SJSA1 (cell line): ENCODE measurements around the gene KSR2. TPM values are rescaled to one million over a fixed set of nuclear protein-coding genes. Genes with fewer than 3 reads are reported as not detected.

Experiments used
- DNase-seq, 2 experiments: peaks; one replicate each; pipeline ENCODE4 v3.0.0-alpha.2; 2015 to 2020; ENCODE audit warnings: low spot score in 2 of 2, low read depth in 1 of 2
- H3K27ac ChIP-seq: fragments of 250-450 bp; sonication (Bioruptor Pico); 2 replicates; pipeline ENCODE4 v1.5.1; 2020; ENCODE audit warnings: mild to moderate bottlenecking, moderate library complexity
- H3K27me3 ChIP-seq: fragments of 250-450 bp; sonication (Bioruptor Pico); replicated peaks from 2 replicates; pipeline ENCODE4 v1.5.1; 2020; ENCODE audit warnings: mild to moderate bottlenecking, moderate library complexity
- H3K36me3 ChIP-seq: fragments of 250-450 bp; sonication (Bioruptor Pico); 2 replicates; pipeline ENCODE4 v1.5.1; 2020; ENCODE audit warnings: mild to moderate bottlenecking
- H3K4me1 ChIP-seq: fragments of 250-450 bp; sonication (Bioruptor Pico); replicated peaks from 2 replicates; pipeline ENCODE4 v1.6.1; 2021; ENCODE audit warnings: mild to moderate bottlenecking
- H3K4me3 ChIP-seq: fragments of 250-450 bp; sonication (Bioruptor Pico); 2 replicates; pipeline ENCODE4 v1.5.1; 2020; ENCODE audit warnings: mild to moderate bottlenecking
- H3K9me3 ChIP-seq: fragments of 250-450 bp; sonication (Bioruptor Pico); replicated peaks from 2 replicates; pipeline ENCODE4 v1.5.1; 2020; ENCODE audit warnings: mild to moderate bottlenecking
- total RNA-seq: library from RNA; depleted of rRNA; stranded (reverse); fragments of >200 nt; shearing (Covaris generic); gene quantifications from 2 replicates; pipeline ENCODE4 v1.2.3, GENCODE V29; 2014

KSR2 gene
- total RNA-seq, 1 experiment from 2014 or later: 0.03 TPM

DNA sequence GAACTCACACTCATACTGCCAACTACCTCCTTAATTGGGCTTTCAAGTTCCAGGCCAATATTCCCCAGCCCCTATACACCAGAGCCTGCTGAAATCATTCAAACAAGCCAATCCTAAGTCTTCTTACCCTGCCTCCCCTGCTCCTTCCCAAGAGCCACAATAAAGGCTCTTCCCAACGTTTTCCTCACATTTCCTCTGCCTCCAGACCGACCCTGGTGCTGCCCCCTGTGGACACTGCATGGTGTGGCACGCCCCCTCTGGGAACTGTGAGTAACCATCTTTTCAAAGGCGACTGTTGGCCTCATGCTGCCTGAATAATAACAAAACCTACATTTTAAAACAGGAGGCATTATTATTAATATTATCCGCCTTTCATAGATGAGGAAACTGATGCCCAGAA lies 495.8 kb downstream of the KSR2 start:
- H3K4me1 ChIP-seq: no peaks in the 10 kb centered on the region

DNA sequence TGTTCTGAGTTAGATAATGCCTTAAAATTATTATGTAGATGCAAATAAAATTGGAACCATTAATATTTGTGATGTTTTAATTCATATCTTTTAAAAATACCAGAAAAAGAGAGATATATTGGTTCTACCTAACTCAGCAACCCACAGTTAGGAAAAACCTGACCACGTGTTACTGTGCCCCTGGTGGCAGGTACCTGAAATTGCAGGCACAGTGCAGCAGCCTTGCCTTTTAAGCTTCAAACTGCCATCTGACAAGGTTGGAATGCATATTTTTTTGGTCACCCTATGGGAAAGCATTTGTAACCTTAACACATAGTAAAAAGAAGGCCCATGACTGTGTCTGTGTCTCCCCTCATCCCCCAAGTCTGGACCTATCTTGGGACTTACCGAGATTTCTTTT lies 498.0 kb downstream of the KSR2 start:
- no peaks in the 10 kb centered on the region for H3K27me3 ChIP-seq
- H3K4me1 ChIP-seq: no peaks in the 10 kb centered on the region
- H3K27ac ChIP-seq: no peak overlapping the region
- no peaks in the 10 kb centered on the region for H3K9me3 ChIP-seq
- DNase-seq: no peak
- H3K36me3 ChIP-seq: no peaks in the 10 kb centered on the region
- no peak overlapping the region for H3K4me3 ChIP-seq

More for the DNA sequence above, 495.8 kb downstream of the KSR2 start:
- Histone ChIP-seq H3K36me3 (no peaks in the 10 kb centered on the region), H3K27me3 (no peaks in the 10 kb centered on the region), H3K4me3 (no peak overlapping the region), H3K9me3 (no peaks in the 10 kb centered on the region), H3K27ac (no peak overlapping the region)
- DNase-seq: no peak

DNA sequence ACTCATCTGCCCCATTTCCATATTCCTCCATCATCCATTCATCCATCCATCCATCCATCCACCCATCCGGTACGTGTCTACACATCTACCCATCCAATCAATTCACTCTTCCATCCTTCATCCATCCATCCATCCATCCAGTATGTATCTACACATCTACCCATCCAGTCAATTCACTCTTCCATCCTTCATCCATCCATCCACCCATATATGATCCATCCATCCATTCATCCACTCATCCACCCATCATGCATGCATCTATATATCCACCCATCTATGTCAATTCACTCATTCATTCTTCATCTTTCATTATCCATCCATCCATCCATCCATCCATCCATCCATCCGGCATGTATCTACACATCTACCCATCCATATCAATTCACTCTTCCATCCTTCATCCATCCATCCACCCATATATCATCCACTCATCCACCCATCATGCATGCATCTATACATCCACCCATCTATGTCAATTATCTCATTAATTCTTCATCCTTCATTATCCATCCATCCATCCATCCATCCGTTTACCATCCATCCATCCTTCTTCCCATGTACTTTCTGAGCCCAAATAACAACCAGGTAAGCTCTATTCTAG lies 498.8 kb downstream of the KSR2 start:
- H3K9me3 ChIP-seq: no peaks in the 10 kb centered on the region

DNA sequence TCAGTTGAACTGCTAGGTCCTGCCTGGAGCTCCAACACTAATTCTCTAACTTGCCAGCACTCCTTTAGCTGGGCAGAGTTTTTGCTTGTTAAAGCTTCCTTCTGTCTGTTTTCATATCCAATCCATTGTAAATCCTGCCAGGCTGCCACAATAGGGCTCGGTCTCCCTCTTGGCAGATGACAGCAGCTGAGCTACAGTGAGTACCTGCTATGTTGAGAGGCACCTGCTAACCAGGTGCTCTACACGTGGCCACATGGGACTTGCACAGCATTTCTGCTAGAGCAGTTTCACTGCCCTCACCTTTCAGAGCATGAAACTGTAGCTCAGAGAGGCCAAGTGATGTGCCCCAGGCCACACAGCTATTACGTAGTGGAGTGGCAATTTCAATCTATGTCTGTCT lies 500.8 kb downstream of the KSR2 start:
- no peak for DNase-seq
- Histone ChIP-seq H3K27me3 (no peaks in the 10 kb centered on the region), H3K4me1 (no peaks in the 10 kb centered on the region), H3K4me3 (no peak overlapping the region), H3K36me3 (no peaks in the 10 kb centered on the region), H3K9me3 (no peaks in the 10 kb centered on the region), H3K27ac (no peak overlapping the region)

More for the DNA sequence above, 498.8 kb downstream of the KSR2 start:
- Histone ChIP-seq H3K4me3 (no peak overlapping the region), H3K27ac (no peak overlapping the region), H3K27me3 (no peaks in the 10 kb centered on the region), H3K4me1 (no peaks in the 10 kb centered on the region), H3K36me3 (no peaks in the 10 kb centered on the region)
- no peak for DNase-seq

DNA sequence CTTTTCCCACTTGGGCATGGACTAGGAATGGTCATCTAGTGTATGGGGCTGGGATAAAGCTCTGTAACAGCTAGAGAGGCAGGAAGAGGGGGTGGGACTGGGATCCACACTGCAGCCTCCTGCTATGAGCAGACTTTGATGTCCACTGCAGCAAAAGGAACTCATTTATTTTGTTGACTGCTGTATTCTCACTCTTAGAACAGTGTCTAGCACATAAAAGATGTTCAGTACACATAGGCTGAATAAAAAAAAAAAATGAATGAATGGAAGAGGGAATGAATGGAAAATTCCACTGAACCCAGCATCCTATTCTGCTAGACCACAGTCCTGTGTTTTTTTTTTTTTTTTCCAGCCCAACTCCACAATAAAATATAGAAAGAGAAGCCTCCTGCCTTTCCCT lies 501.2 kb downstream of the KSR2 start:
- H3K4me3 ChIP-seq: no peak overlapping the region
- H3K27ac ChIP-seq: no peak overlapping the region
- no peaks in the 10 kb centered on the region for H3K4me1 ChIP-seq
- H3K9me3 ChIP-seq: no peaks in the 10 kb centered on the region
- H3K36me3 ChIP-seq: no peaks in the 10 kb centered on the region
- no peaks in the 10 kb centered on the region for H3K27me3 ChIP-seq
- no peak for DNase-seq

DNA sequence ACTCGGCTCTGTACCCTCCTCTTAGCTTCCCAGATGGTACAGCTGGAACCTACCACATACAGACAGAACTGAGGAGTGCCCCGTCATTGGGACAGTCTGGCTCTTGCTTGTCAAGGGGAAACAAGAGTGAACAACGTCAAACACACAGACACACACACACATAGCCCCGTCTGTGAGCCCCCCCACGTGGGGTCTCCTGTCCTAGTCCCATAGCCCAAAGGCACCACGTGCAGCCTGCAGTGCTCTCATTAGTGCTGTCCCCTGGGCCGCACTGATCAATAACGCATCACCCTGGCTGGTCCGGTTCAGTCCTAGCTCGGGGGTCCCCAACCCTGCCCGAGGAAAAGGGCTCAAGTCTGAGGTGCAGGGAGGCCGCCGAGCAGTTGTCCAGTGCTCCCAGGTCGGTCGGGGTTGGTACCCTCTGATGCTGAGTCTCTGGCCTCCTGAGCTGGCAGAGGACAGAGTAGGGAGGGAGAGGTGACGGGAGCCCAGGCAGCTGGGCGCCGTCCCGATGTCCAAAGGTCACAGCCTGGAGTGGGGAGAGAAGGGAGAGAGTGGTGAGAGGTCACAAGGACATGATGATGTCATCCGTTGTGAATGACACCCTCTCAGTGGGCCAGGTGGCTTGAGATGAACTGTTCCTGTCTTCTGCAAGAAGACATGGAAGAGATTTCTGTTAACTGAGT lies 502.0 kb downstream of the KSR2 start:
- Histone ChIP-seq H3K27ac (no peak overlapping the region), H3K9me3 (no peaks in the 10 kb centered on the region), H3K27me3 (no peaks in the 10 kb centered on the region), H3K36me3 (no peaks in the 10 kb centered on the region), H3K4me1 (no peaks in the 10 kb centered on the region), H3K4me3 (no peak overlapping the region)
- no peak for DNase-seq

DNA sequence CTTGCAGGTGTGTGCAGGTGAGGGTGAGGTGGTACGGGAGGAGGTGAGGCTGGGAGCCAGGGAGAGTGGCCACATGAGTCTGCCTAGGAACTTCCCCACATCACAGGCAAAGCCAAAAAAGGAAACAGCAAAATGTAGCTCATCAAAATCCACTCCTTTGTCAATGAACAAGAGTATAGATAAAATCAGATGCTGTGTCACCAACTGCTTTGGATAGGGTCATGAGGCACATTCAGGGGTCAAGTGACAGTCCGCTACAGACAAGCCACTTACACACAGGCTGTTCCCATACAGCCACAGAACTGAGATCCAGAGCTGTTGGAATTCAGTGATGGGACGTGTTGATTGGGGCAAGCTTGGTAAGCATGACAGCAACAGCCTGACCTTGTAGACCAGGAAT lies 507.1 kb downstream of the KSR2 start:
- no peak for DNase-seq

DNA sequence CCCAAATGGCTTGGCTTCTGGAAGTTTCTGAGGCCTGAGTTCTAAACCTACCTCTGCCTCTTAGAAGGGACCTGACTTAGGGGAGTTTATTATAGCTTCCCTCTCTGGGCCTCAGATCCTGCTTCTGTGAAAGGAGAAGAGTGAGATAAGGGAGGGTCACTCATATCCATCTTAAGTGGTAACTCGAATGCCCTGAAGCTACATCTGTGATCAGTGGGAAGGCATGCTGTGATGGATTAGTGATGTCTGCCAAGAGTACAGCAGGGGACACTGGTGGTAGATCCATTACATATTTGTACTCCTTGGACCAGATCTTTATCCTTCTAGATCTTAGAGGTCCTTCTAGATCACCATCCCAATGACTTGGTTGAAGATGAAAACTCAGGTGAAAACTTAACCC lies 509.6 kb downstream of the KSR2 start:
- H3K4me3 ChIP-seq: no peak overlapping the region
- no peak overlapping the region for H3K27ac ChIP-seq
- no peaks in the 10 kb centered on the region for H3K4me1 ChIP-seq
- H3K27me3 ChIP-seq: no peaks in the 10 kb centered on the region
- no peaks in the 10 kb centered on the region for H3K36me3 ChIP-seq
- DNase-seq: no peak
- H3K9me3 ChIP-seq: no peaks in the 10 kb centered on the region

More for the DNA sequence above, 507.1 kb downstream of the KSR2 start:
- H3K4me1 ChIP-seq: no peaks in the 10 kb centered on the region
- no peaks in the 10 kb centered on the region for H3K36me3 ChIP-seq
- no peaks in the 10 kb centered on the region for H3K9me3 ChIP-seq
- H3K27me3 ChIP-seq: no peaks in the 10 kb centered on the region
- H3K27ac ChIP-seq: no peak overlapping the region
- no peak overlapping the region for H3K4me3 ChIP-seq

DNA sequence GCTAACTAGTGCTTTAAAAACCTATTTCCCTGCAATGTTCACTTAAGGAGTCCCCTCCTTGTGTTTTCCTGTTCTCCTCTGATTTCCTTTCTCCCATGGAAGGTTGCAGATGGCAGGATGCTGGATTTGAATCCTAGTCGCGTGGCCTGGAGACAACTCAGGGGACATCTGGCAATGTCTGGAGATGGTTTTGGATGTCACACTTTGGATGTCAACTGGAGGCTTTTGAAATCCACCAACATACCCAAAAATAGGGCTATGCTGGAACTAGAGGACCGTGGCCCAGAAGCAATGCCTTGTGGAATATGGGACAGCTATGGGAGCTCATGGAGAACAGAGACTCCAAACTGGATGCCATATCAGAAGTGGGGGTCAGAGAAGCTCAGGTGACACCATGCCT lies 511.6 kb downstream of the KSR2 start:
- Histone ChIP-seq H3K27ac (no peak overlapping the region), H3K4me3 (no peak overlapping the region), H3K27me3 (no peaks in the 10 kb centered on the region), H3K36me3 (no peaks in the 10 kb centered on the region), H3K4me1 (no peaks in the 10 kb centered on the region), H3K9me3 (no peaks in the 10 kb centered on the region)
- DNase-seq: no peak

DNA sequence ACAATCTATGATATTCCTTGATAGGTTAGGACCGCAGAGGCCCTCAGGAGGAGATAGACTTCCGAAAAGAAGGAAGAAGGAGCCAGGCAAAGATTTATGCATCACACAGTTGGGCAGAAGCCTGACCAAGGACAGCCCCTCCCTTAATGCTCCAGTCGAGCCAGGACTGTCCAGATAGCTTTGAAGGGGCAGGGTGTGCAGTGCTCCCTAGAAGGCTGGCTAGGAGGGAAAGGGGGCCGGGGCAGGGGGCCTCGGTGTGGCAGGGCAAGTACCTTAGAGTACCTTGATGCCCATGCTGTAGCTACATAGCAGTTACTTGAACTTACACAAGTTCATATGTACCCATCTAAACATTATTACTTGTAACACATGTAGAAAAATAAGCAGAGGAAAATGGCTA lies 512.7 kb downstream of the KSR2 start:
- Histone ChIP-seq H3K27me3 (no peaks in the 10 kb centered on the region), H3K27ac (no peak overlapping the region), H3K4me3 (no peak overlapping the region), H3K36me3 (no peaks in the 10 kb centered on the region), H3K9me3 (no peaks in the 10 kb centered on the region), H3K4me1 (no peaks in the 10 kb centered on the region)
- DNase-seq: no peak

DNA sequence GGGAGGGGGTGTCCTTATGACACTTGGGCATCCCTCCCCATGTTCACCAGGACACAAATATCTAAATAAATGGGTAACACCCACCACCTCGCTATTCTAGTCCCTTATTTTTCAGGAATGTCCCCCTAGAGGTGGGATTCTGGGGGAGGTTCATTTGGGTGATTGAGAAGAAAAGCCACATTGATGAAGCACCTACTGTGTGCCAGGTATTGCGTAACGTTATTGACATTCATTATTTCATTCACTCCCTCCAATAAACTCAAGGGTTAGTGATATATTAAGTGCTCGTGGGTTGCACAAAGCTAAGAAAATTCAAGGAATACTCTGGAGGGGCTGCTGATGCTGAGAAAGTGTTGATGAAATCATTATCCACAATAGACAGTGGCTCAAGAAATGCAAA lies 514.8 kb downstream of the KSR2 start:
- Histone ChIP-seq H3K27me3 (no peaks in the 10 kb centered on the region), H3K4me1 (no peaks in the 10 kb centered on the region), H3K36me3 (no peaks in the 10 kb centered on the region), H3K4me3 (no peak overlapping the region), H3K27ac (no peak overlapping the region), H3K9me3 (no peaks in the 10 kb centered on the region)
- DNase-seq: no peak

DNA sequence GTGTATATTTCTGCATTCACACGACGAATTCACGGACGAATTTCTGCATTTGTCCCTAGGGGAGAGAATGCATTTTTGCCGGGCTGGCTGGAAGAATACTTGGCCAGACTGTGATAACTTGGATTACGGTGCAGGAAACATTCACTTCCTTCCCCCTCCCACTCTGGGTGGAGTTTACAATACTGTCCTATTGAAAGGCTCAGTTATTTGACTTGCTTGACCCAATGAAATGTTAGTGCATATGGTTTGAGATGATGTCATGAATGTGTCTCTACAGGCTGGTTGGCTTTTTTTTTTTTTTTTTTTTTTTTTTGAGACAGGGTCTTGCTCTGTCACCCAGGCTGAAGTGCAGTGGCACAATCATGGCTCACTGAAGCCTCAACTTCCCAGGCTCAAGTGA lies 516.7 kb downstream of the KSR2 start:
- no peak for DNase-seq
- no peaks in the 10 kb centered on the region for H3K4me1 ChIP-seq
- H3K27me3 ChIP-seq: no peaks in the 10 kb centered on the region
- H3K36me3 ChIP-seq: no peaks in the 10 kb centered on the region
- no peak overlapping the region for H3K27ac ChIP-seq
- no peak overlapping the region for H3K4me3 ChIP-seq
- no peaks in the 10 kb centered on the region for H3K9me3 ChIP-seq

DNA sequence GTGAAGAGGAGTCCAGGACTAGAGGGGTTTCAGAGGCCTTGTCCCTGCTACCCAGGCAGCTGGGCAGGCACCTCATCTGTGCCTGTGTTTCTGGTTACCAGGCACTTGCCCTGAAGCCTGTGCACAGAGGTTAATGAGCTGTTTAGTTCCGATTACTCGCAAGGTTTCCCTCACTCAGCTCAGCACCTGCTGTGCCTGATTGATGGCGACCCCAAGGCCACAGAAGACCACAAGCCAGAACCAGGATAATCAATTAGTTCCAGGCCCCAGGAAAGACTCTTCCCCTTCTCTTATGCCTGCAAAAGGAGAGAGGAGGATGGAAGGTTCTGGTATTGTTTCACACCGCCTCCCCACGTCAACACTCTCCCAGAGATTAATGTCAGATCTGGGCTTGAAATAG lies 518.6 kb downstream of the KSR2 start:
- DNase-seq: no peak
- Histone ChIP-seq H3K27me3 (no peaks in the 10 kb centered on the region), H3K27ac (no peak overlapping the region), H3K9me3 (no peaks in the 10 kb centered on the region), H3K4me3 (no peak overlapping the region), H3K36me3 (no peaks in the 10 kb centered on the region), H3K4me1 (no peaks in the 10 kb centered on the region)

DNA sequence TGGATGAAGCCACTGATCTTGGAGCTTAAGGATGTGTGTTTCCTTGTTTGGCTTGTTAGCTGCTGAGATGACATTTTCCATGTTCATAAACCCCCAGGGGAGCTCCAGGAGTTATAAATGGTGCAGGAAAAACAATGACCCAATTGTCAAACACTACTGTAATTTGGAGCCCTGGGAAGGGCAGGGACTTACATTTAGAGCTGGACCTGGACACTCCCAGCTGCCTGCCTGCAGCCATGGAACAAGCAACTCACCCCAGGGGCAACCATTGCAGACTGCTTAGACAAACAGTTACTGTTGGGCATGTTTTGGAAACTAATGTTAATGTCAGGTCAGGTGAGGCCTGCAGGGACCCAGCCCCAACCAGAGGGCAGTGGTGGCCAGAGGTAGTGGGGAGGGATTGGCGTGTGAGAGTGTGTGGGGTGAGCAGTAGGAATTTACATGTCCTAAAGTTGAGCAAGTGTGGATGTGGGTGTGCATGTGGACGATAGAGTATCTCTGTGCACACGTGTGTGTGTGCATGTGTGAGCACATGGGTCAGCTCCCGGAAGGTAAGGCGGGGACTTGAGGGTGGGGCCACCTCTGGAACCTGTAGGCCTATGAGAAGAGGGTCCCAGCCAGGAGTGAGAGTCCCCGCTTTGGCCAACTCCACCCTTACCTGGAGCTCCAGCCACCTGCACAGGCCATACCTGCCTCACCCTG lies 521.0 kb downstream of the KSR2 start:
- no peaks in the 10 kb centered on the region for H3K4me1 ChIP-seq
- H3K27ac ChIP-seq: no peak overlapping the region
- H3K4me3 ChIP-seq: no peak overlapping the region
- H3K9me3 ChIP-seq: no peaks in the 10 kb centered on the region
- H3K27me3 ChIP-seq: no peaks in the 10 kb centered on the region
- no peaks in the 10 kb centered on the region for H3K36me3 ChIP-seq
- no peak for DNase-seq
